HG03159 (cell line): ENCODE data around the gene PTPN4.
"Not testable (repeated sequence)": the region's sequence is repeated elsewhere in the genome, so short reads cannot be mapped to it uniquely, and the experiment has no call there.

Experiments
- ATAC-seq: cut with Tn5 transposase; IDR thresholded peaks from one replicate; pipeline ENCODE4 v1.9.1; 2021; ENCODE audit warnings: mild to moderate bottlenecking, moderate library complexity; ENCODE audit not compliant: unreplicated experiment

PTPN4 gene

GRCh38 chr2:119764832-119765231, 5.1 kb downstream of the PTPN4 start:
- ATAC-seq = no peak

DNA sequence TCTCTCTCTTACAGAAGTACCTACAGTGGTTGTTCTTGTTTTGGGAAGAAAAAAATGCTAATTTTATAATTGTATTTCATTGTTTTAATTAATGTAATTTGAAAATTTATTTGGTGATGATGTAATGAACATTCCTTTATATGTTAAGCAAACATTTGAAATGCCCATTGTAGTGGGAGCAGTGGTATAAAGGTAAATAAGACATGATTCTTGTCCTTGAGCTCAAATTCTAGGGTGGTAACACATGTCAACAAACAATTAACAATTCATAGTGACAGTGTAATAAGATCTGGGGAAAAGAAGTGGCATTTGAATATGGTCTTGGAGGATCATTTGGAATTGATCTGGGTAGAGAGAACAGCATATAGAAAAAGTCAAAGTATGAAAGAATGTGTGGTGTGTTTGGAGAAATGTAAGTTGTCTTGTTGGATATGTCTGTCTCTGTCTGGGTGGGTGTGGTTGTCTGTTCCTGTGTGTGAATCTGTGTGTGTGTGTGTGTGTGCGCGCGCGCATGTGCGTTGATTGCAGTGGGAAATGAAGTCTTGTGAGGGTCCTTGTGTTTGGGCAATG, 5.8 kb downstream of the PTPN4 start:
- ATAC-seq = no peak

DNA sequence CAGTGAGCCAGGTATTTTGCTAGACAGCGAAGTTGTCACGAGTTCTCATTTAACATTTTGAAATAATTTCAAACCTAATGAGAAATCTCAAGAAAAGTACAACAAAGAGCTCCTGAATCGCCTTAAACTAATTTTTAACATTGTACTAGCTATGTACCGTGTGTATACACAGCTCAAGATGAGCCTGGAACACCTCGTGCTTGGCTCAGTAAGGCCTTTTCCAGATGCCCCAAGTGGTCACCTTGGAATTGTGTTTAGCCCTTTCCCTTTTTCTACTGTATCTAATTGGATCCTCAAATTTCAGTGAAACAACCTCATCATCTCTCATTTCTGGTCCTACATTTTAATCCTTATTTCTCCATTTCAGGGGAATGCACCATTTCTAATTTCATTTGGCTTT, 7.2 kb downstream of the PTPN4 start:
- no peak for ATAC-seq

DNA sequence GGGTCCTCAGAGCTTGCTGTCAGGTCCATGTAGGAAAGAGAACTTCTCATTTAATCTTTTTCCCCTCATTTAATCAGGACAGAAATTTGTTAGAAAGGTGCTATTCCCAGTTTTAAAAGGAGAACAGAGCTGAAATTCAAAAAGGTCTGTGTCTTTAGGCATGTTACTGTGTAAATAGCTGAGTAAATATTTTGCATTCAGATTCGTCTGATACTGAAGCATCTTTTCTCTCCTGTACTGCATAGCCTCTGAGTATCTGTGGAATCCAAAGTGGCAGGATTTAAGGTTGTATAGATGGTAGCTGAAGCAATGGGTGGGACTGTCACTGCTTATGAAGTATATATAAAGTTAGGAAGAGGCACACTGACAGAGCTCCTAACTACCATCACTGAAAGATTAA, 9.0 kb downstream of the PTPN4 start:
- ATAC-seq = no peak

- no peak for ATAC-seq
These were observed 9.9 kb downstream of the PTPN4 start for GRCh38 chr2:119769645-119770044.

- ATAC-seq = no peak
These were observed 11.6 kb downstream of the PTPN4 start for GRCh38 chr2:119771331-119771730.

- ATAC-seq = no peak
These were observed 12.4 kb downstream of the PTPN4 start for GRCh38 chr2:119772128-119772527.

DNA sequence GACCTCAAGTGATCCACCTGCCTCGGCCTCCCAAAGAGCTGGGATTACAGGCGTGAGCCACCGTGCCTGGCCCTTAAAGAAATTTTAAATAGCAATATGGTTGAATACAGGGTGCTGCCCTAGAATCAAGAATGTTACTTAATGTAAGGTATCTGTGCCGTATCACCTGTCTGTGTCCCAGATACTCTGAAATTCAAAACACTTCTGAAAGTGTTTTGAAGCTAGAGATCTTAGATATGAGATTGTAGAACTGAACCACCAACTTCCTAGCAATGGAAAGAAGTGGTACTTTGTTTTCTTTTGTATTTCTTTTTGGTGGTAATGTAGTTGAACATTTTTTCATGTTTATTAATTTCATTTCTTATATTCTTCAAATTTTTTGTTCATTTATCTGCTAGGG, 13.0 kb downstream of the PTPN4 start:
- no peak for ATAC-seq

- no peak for ATAC-seq
These were observed 14.3 kb downstream of the PTPN4 start for GRCh38 chr2:119774026-119774425.

GRCh38 chr2:119775102-119775501, 15.4 kb downstream of the PTPN4 start:
- ATAC-seq = no peak

GRCh38 chr2:119782308-119783027, 22.7 kb downstream of the PTPN4 start:
- no peak for ATAC-seq

DNA sequence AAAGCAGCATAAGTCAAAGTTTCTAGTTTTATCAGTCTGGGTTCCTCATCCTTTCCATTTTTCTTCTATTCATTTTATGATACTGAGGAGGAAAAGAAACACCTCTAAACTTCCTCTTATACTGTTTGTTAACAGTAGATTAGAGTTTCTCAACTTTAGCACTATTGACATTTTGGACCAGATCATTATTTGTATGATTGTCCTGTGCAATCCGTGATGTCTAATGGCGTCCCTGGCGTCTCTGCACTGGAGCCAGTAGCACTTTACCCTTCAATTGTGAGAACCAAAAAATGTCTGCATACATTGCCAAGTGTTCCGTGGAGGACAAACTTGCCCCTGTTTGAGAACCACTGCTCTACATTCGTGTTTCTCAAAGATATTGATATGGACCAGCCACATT, 25.2 kb downstream of the PTPN4 start:
- no peak for ATAC-seq

- ATAC-seq = no peak
These were observed 26.6 kb downstream of the PTPN4 start for GRCh38 chr2:119786295-119786694.

DNA sequence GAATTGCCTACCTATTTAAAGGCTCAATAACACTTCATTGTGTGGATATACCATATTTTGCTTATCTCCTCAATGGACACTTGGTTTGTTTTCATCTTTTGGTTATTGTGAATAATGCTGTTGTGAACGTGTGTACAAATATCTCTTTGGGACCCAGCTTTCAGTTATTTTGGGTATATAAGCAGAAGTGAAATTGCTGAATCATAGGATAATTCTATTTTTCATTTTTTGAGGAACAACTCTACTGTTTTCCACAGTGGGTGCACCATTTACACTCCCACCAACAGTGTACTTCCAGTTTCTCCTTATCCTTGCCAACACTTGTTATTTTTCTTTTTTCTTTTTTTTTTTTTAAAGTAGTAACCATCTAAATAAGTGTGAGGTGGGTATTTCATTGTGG, 29.0 kb downstream of the PTPN4 start:
- ATAC-seq = no peak

DNA sequence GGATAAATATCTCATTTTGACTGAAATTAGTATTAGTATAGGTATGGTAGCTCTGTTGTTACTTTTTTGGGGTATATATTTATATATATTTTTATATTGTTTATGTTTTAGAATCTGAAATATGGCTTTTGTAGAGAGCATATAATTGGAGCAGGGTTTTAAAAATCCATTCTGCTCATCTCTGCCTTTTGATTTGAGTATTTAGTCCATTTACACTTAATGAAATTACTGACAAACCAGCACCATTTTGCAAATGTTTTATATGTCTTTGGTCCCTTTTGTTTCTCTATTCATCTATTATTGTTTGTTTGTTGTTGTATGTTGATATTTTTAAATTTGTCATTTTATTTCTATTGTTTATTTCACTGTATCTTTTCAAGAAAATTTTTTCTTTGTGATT, 30.7 kb downstream of the PTPN4 start:
- ATAC-seq = no peak

- no peak for ATAC-seq
These were observed 33.2 kb downstream of the PTPN4 start for GRCh38 chr2:119792907-119793312.

- ATAC-seq = no peak
These were observed 34.5 kb downstream of the PTPN4 start for GRCh38 chr2:119794237-119794636.

- no peak for ATAC-seq
These were observed 35.9 kb downstream of the PTPN4 start for GRCh38 chr2:119795309-119796303.

- no peak for ATAC-seq
These were observed 40.7 kb downstream of the PTPN4 start for GRCh38 chr2:119800376-119800902.

DNA sequence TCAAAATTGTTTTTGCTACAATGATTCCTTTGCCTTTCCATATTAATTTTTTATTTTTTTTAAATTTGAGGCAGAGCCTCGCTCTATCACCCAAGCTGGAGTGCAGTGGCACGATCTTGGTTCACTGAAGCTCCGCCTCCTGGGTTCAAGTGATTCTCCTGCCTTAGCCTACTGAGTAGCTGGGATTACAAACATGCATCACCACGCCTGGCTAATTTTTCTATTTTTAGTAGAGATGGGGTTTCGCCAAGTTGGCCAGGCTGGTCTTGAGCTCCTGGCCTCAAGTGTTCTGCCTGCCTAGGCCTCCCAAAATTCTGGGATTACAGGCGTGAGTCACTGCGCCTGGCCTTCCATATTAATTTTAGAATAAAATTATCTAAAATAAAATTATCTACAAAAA, 41.3 kb downstream of the PTPN4 start:
- ATAC-seq = no peak

GRCh38 chr2:119801989-119802388, 42.3 kb downstream of the PTPN4 start:
- not testable (repeated sequence) for ATAC-seq
